Right atrium auricular region (tissue), 2 donors: ENCODE measurements around the gene LRRC45. TPM values are rescaled to one million over a fixed set of nuclear protein-coding genes. Genes with fewer than 3 reads are reported as not detected.
A peak's percentile ranks its signal among the peaks of the same experiment; 100 is the strongest.

Experiments
- DNase-seq: peaks from one replicate; pipeline ENCODE4 v3.0.0-alpha.2; 2019; ENCODE audit warnings: low spot score
- H3K27ac ChIP-seq, 2 donors: fragments of 200-600 bp; sonication (generic); 1 replicate in 1 of 2; 2 replicates in 1 of 2; pipeline ENCODE4 v1.5.1; 2016 to 2019
- H3K27me3 ChIP-seq, 2 donors: fragments of 200-600 bp; sonication (generic); one replicate each; pipeline versions ENCODE4 v1.5.1 to v1.6.0; 2017 to 2019
- H3K36me3 ChIP-seq: fragments of 200-600 bp; sonication (generic); one replicate; pipeline ENCODE4 v1.5.1; 2016
- H3K4me1 ChIP-seq, 2 donors: fragments of 200-600 bp; sonication (generic); one replicate each; pipeline versions ENCODE4 v1.5.1 to v1.6.0; 2017 to 2019
- H3K4me3 ChIP-seq, 2 donors: fragments of 200-600 bp; sonication (generic); 1 replicate in 1 of 2; 2 replicates in 1 of 2; pipeline ENCODE4 v1.5.1; 2017 to 2019; ENCODE audit warnings: mild to moderate bottlenecking in 1 of 2, moderate library complexity in 1 of 2
- H3K9me3 ChIP-seq, 2 donors: fragments of 200-600 bp; sonication (generic); one replicate each; pipeline ENCODE4 v1.5.1; 2019
- total RNA-seq, 2 donors: library from RNA; depleted of rRNA; stranded (reverse); fragments of >200 nt; gene quantifications; one replicate each; pipeline ENCODE4 v1.1.0, GENCODE V29; 2016
- TF ChIP-seq, protein P1 (sequence below), 2 donors: fragments of 200-600 bp; sonication (generic); IDR thresholded peaks; one replicate each; pipeline ENCODE4 v1.5.1; 2019; ENCODE audit warnings: antibody characterized with exemption in 2 of 2

The LRRC45 gene
- total RNA-seq, 2 donors from 2014 or later = 4.7 to 4.9 TPM

GRCh38 chr17:82023447-82024241 lies 539 bp downstream of the LRRC45 start:
- Histone ChIP-seq H3K27ac (no peak overlapping the region), H3K4me1 (peaks cover 0 to 28% of the 10 kb centered on the region in 2 donors), H3K27me3 (no peaks in the 10 kb centered on the region), H3K9me3 (no peaks in the 10 kb centered on the region), H3K36me3 (peaks cover 5% of the 10 kb centered on the region), H3K4me3 (peak overlapping the region; percentile 54 to 73)
- TF ChIP-seq, protein P1, sequence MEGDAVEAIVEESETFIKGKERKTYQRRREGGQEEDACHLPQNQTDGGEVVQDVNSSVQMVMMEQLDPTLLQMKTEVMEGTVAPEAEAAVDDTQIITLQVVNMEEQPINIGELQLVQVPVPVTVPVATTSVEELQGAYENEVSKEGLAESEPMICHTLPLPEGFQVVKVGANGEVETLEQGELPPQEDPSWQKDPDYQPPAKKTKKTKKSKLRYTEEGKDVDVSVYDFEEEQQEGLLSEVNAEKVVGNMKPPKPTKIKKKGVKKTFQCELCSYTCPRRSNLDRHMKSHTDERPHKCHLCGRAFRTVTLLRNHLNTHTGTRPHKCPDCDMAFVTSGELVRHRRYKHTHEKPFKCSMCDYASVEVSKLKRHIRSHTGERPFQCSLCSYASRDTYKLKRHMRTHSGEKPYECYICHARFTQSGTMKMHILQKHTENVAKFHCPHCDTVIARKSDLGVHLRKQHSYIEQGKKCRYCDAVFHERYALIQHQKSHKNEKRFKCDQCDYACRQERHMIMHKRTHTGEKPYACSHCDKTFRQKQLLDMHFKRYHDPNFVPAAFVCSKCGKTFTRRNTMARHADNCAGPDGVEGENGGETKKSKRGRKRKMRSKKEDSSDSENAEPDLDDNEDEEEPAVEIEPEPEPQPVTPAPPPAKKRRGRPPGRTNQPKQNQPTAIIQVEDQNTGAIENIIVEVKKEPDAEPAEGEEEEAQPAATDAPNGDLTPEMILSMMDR (IDR thresholded peaks at IDR 0.05) = no peak
- no peak for DNase-seq

DNA sequence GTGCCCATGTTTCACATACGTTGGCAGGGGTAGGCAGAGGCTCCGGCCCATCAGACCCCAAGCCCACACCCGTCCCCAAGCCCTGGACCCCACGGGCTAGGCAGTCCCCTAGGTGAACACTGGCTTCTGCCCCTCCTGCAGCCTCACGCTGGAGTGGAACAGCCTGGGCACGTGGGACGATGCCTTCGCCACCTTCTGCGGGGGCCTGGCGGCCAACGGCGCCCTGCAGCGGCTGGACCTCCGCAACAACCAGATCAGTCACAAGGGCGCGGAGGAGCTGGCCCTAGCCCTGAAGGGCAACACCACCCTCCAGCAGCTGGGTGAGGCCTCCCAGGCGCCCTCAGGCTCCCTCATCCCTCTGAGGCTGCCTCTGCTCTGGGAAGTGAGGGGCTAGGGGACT lies 1.8 kb downstream of the LRRC45 start:
- H3K9me3 ChIP-seq = no peaks in the 10 kb centered on the region
- H3K36me3 ChIP-seq = no peaks in the 10 kb centered on the region
- H3K4me1 ChIP-seq = peaks cover 0 to 29% of the 10 kb centered on the region in 2 donors
- H3K4me3 ChIP-seq = no peak overlapping the region
- H3K27me3 ChIP-seq = no peaks in the 10 kb centered on the region
- TF ChIP-seq, protein P1 (IDR thresholded peaks at IDR 0.05) = no peak
- no peak overlapping the region for H3K27ac ChIP-seq
- no peak for DNase-seq

DNA sequence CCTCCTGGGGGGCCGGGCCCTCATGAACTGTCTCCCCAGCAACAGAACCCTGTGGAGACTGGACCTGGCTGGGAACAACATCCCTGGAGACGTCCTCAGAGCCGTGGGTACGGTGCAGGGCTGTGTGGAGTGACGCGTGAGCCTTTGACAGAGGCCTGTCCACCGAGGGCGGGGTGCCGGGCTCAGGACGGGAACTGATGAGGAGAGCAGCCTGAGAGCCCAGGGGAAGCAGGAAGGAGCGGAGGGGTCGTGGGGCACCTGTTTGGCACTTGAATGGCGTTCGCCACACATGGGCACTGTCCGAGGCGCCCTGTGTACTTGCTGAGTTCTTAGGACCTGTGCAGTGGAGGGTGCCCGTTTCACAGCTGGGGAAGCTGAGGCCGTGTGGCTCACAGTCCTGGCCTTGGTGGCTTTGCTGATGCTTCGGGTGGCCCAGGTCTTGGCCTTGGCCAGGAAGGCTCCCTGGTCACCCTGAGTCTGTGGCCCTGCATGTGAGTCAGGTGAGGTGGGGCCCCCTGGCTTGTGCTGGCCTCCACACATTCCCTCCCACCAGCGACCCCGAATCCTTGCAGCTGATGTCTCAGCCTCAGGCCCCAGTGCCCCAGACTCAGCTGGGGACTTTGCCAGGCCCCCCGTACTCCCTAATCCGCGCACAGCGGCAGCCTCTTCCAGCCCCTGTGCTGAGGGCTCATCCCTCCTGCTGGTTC lies 2.4 kb downstream of the LRRC45 start:
- Histone ChIP-seq H3K27me3 (no peaks in the 10 kb centered on the region), H3K36me3 (no peaks in the 10 kb centered on the region), H3K4me3 (no peak overlapping the region), H3K4me1 (peaks cover 0 to 36% of the 10 kb centered on the region in 2 donors), H3K9me3 (no peaks in the 10 kb centered on the region), H3K27ac (no peak overlapping the region)
- TF ChIP-seq, protein P1 (IDR thresholded peaks at IDR 0.05) = no peak
- DNase-seq = no peak

GRCh38 chr17:82028246-82028645 lies 5.1 kb downstream of the LRRC45 start:
- TF ChIP-seq, protein P1 (IDR thresholded peaks at IDR 0.05) = no peak
- no peak for DNase-seq
- Histone ChIP-seq H3K27ac (no peak overlapping the region), H3K4me3 (no peak overlapping the region), H3K4me1 (peaks cover 0 to 35% of the 10 kb centered on the region in 2 donors), H3K27me3 (no peaks in the 10 kb centered on the region), H3K36me3 (no peaks in the 10 kb centered on the region), H3K9me3 (no peaks in the 10 kb centered on the region)

GRCh38 chr17:82028966-82029365 lies 5.9 kb downstream of the LRRC45 start:
- no peak overlapping the region for H3K4me3 ChIP-seq

More at GRCh38 chr17:82028966-82029365, 5.9 kb downstream of the LRRC45 start:
- DNase-seq = no peak
- Histone ChIP-seq H3K36me3 (no peaks in the 10 kb centered on the region), H3K27ac (no peak overlapping the region), H3K9me3 (no peaks in the 10 kb centered on the region), H3K4me1 (peaks cover 0 to 29% of the 10 kb centered on the region in 2 donors), H3K27me3 (no peaks in the 10 kb centered on the region)
- TF ChIP-seq, protein P1 (IDR thresholded peaks at IDR 0.05) = no peak
